HepG2 (cell line): ENCODE measurements around the gene SNRNP48. TPM values are rescaled to one million over a fixed set of nuclear protein-coding genes. Genes with fewer than 3 reads are reported as not detected.
A peak's percentile ranks its signal among the peaks of the same experiment; 100 is the strongest.

ENCODE experiments used
- ATF5 ChIP-seq: sonication (generic); formaldehyde crosslinking; IDR thresholded peaks from 2 replicates; pipeline ENCODE4 v1.4.0; 2020; ENCODE audit warnings: mild to moderate bottlenecking, low read depth, missing genetic modification reagents
- DNMT3B ChIP-seq: conservative IDR thresholded peaks from 2 replicates; pipeline ENCODE4 v1.6.1; 2016; ENCODE audit warnings: missing biosample characterization, control low read depth
- MXD4 ChIP-seq: IDR thresholded peaks from 2 replicates; pipeline ENCODE4 v1.6.1; 2016; ENCODE audit warnings: mild to moderate bottlenecking, missing biosample characterization, missing genetic modification reagents
- NAIF1 ChIP-seq: sonication (generic); formaldehyde crosslinking; IDR thresholded peaks from 2 replicates; pipeline ENCODE4 v1.5.0; 2020; ENCODE audit warnings: mild to moderate bottlenecking, missing genetic modification reagents, borderline replicate concordance
- PRDM4 ChIP-seq: sonication (generic); formaldehyde crosslinking; IDR thresholded peaks from 2 replicates; pipeline ENCODE4 v1.9.0; 2021; ENCODE audit warnings: missing genetic modification reagents, borderline replicate concordance
- SMARCC2 ChIP-seq: fragments of 450-650 bp; IDR thresholded peaks from 2 replicates; pipeline ENCODE4 v1.6.1; 2017; ENCODE audit warnings: antibody characterized with exemption, mild to moderate bottlenecking
- SOX13 ChIP-seq, 3 experiments: fragments of 450-650 bp in 1 of 3; sonication (generic) in 1 of 3; formaldehyde crosslinking in 1 of 3; IDR thresholded peaks in 2 of 3; conservative IDR thresholded peaks in 1 of 3; 2 replicates each; pipeline versions ENCODE4 v1.5.0 to v1.6.1; 2016 to 2020; ENCODE audit warnings: antibody characterized with exemption in 1 of 3, mild to moderate bottlenecking in 1 of 3, missing compliant biosample characterization in 1 of 3, missing genetic modification reagents in 1 of 3, moderate library complexity in 1 of 3
- ZFP82 ChIP-seq: sonication (generic); formaldehyde crosslinking; IDR thresholded peaks from 2 replicates; pipeline ENCODE4 v1.5.1; 2020; ENCODE audit warnings: mild to moderate bottlenecking, missing genetic modification reagents, borderline replicate concordance
- ZFP91 ChIP-seq: sonication (generic); formaldehyde crosslinking; IDR thresholded peaks from 2 replicates; pipeline ENCODE4 v1.9.0; 2022; ENCODE audit warnings: missing genetic modification reagents, mild to moderate bottlenecking, borderline replicate concordance
- ZNF234 ChIP-seq: sonication (generic); formaldehyde crosslinking; conservative IDR thresholded peaks from 2 replicates; pipeline ENCODE4 v1.5.1; 2020; ENCODE audit warnings: mild to moderate bottlenecking, missing genetic modification reagents
- ZNF569 ChIP-seq: sonication (generic); formaldehyde crosslinking; IDR thresholded peaks from 2 replicates; pipeline ENCODE4 v1.5.0; 2020; ENCODE audit warnings: mild to moderate bottlenecking, missing genetic modification reagents, moderate library complexity, borderline replicate concordance
- ZNF607 ChIP-seq: sonication (generic); formaldehyde crosslinking; IDR thresholded peaks from 2 replicates; pipeline ENCODE4 v1.5.1; 2020; ENCODE audit warnings: missing genetic modification reagents, mild to moderate bottlenecking, borderline replicate concordance
- ZNF646 ChIP-seq: sonication (generic); formaldehyde crosslinking; IDR thresholded peaks from 2 replicates; pipeline ENCODE4 v1.9.0; 2021; ENCODE audit warnings: mild to moderate bottlenecking, missing genetic modification reagents
- ZNF782 ChIP-seq: sonication (generic); formaldehyde crosslinking; IDR thresholded peaks from 2 replicates; pipeline ENCODE4 v1.4.0; 2020; ENCODE audit warnings: missing genetic modification reagents, mild to moderate bottlenecking, borderline replicate concordance
- ZNF850 ChIP-seq: sonication (generic); formaldehyde crosslinking; conservative IDR thresholded peaks from 2 replicates; pipeline ENCODE4 v1.9.0; 2021; ENCODE audit warnings: mild to moderate bottlenecking, missing genetic modification reagents
- polyA plus RNA-seq, 8 experiments: library from polyadenylated mRNA; depleted of rRNA in 3 of 8; stranded (reverse) in 7 of 8; unstranded in 1 of 8; fragments of >200 nt; fragmentation: Illumina TruSeq in 4 of 8; extraction: Trizol in 4 of 8; gene quantifications; 2 replicates each; pipeline versions ENCODE4 v1.2.1 to v1.2.3, GENCODE V29; 2011 to 2016; ENCODE audit warnings: low read depth in 4 of 8, missing spikeins in 1 of 8, mixed read lengths in 1 of 8; ENCODE audit not compliant: insufficient read depth in 1 of 8
- total RNA-seq, 5 experiments: library from RNA; depleted of rRNA; stranded (reverse); fragments of >200 nt; fragmentation: Illumina TruSeq; extraction: Trizol; gene quantifications; 2 replicates each; pipeline ENCODE4 v1.2.3, GENCODE V29; 2016; ENCODE audit warnings: low read depth in 1 of 5

SNRNP48 gene
- total and polyA plus RNA-seq, 2 of the 13 experiments (the other 11 are each of a cell fraction or from before 2014, with no cell fraction given), result 17.5 to 47.5 TPM

- TF ChIP-seq ZNF782 (CRISPR knock-in tag) (0 out of 2 replicates have a peak, but pooled peaks have one; percentile 52), SOX13 (IDR thresholded peaks at IDR 0.05) (peak; percentile 78), SOX13 (CRISPR knock-in tag; conservative IDR thresholded peaks at IDR 0.05 in 1 of 2, IDR thresholded peaks at IDR 0.05 in 1 of 2) (peak in 1 of 2 experiments; percentile 92; a peak in 2 of 4 replicates), ATF5 (CRISPR knock-in tag) (no peak), ZNF646 (CRISPR knock-in tag) (peak; percentile 76), SMARCC2 (no peak), PRDM4 (CRISPR knock-in tag) (no peak), NAIF1 (CRISPR knock-in tag) (peak; percentile 77; the same call in 1 of the 2 replicates), ZFP91 (CRISPR knock-in tag) (peak; percentile 93), ZNF569 (no peak), ZNF234 (CRISPR knock-in tag) (peak; percentile 96), DNMT3B (peak; percentile 10; the same call in 1 of the 2 replicates), ZNF607 (CRISPR knock-in tag) (peak; percentile 77), ZNF850 (peak; percentile 63; the same call in 1 of the 2 replicates), MXD4 (CRISPR knock-in tag) (peak; percentile 78), ZFP82 (CRISPR knock-in tag) (peak; percentile 94)
Measured at GRCh38 chr6:7541175-7542064, 48.6 kb upstream of the SNRNP48 start, which contains the start of gene DSP (continued).
